M059J (cell line): ENCODE data around the gene ACSS1. TPM values are rescaled to one million over a fixed set of nuclear protein-coding genes. Genes with fewer than 3 reads are reported as not detected.

Experiments used
- DNase-seq: peaks from one replicate; pipeline ENCODE4 v3.0.0-alpha.2; 2012; ENCODE audit warnings: low read depth
- total RNA-seq: library from RNA; depleted of rRNA; stranded (reverse); fragments of >200 nt; shearing (Covaris generic); gene quantifications from 2 replicates; pipeline ENCODE4 v1.2.3, GENCODE V29; 2014

Gene ACSS1
- total RNA-seq, 1 experiment from 2014 or later: 0.32 TPM

GRCh38 chr20:25031241-25031640, 26.7 kb downstream of the ACSS1 start:
- no peak for DNase-seq

DNA sequence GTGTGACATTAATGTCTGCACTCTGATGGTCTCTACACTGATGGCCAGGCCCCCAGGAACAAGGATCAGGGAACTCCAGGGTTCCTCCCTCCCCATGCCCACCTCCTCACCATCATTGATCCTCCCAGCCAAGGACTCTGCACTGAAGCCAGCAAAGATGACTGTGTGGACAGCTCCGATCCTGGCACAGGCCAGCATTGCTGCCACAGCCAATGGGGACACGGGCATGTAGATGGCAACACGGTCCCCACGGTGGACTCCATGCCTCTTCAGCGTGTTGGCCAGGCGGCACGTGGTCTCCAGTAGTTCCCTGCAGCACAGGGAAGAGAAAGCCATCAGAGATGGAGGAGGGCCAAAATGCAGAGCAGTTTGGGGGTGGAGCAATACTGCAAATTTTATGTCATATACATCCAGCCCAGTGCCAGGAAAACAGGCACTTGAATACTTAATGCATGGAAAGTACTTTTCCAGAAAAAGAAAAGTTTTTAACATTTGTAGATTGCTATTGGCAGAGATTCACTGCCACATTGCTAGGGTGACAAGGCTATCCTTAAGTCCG, 27.2 kb downstream of the ACSS1 start:
- no peak for DNase-seq

- no peak for DNase-seq
Observed at GRCh38 chr20:25030007-25030648, 27.8 kb downstream of the ACSS1 start.

GRCh38 chr20:25025986-25026605, 31.8 kb downstream of the ACSS1 start:
- no peak for DNase-seq

- DNase-seq: no peak
Observed at GRCh38 chr20:25025091-25025861, 32.7 kb downstream of the ACSS1 start.

- DNase-seq: no peak
Observed at GRCh38 chr20:25024171-25024570, 33.8 kb downstream of the ACSS1 start.

DNA sequence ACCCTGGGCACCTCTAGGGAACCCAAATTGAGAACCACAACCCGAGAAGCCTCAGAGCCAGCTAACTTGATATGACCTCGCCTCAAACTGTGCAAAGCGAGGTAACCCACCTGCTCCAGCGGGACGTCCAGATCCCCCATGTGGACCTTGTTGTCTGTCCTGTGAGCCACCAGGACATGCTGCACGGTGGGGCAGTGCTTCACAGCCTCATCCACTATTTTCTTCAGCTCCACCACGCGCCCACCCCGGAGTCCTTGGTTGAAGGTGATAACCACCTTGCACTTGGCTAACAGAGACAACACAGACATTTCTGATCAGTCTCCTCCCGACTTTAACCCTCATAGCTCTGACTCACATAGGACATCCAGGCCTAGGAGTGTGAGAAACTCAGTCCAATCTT, 34.6 kb downstream of the ACSS1 start:
- no peak for DNase-seq

DNA sequence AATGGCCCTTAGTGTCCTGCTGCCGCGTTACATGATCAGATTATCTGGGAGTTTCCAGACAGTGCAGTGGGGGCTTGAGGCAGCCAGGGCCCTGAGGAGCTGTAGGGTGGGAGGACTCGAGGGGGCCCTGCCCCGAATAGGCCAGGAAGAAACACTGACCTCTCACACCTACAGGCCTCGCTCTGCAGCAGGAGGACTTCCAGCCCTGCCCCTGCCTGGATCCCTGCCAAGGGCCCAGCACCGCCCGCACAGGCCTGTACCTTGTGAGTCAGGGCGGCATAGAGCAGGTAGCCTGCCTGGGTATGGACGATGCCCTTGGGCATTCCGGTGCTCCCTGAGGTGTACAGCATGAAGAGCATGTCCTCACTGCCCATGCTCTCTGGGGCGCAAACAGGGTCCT, 35.3 kb downstream of the ACSS1 start:
- DNase-seq: no peak

DNA sequence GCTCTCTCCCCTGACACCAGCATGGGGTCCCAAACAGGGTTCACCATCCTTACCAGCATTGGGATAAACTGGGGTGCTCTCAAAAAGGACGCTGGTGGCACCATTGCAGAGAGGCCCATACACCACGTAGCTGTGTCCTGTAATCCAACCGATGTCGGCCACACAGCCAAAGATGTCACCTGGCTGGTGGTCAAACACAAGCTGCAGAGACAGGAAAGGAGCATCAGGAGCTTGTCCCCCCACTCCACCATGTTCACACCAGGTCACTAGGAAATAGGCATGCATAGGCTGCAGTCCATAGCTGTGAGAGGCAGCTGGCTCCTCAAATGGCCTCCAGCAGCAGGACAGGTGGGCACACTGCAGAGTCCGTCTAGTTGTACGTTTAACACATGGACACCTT, 36.6 kb downstream of the ACSS1 start:
- no peak for DNase-seq

DNA sequence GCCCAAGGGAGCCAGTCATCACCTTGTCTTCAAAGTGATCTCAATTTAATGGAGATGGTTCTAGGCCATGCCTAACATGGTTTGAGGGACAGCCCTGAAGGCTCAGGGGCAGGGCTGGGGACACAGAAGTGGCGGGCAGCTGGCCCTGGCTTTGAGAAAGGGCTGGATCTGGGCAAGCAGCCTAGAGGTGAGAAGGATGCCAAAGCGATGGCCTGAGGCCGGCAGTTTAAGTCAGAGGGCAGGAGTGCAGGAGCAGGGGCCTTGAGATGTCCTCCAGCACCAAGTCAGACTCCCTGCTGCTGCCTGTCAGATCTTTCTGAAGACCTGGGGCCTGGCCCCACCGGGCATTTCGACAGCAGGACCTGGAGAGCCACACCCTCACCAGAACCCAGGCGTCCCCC, 37.0 kb downstream of the ACSS1 start:
- DNase-seq: no peak

DNA sequence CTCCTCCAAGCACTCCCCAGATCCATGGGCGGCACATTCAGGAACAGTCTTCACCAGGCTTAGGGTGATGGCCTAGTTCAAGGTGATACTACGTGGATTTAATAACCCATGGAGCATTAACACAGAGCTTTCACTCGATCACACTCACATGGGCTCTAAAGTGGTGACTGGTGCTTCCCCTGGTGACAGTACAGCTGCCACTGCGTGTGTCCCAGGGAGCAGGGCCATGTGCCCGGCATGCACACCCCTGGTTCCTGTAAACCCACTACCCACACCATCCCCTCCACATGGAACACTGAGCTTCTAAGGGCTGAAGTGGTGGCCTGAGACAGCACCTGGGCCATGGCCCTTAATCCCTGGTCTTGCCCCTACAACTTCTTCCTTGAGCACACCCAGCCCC, 37.6 kb downstream of the ACSS1 start:
- no peak for DNase-seq

DNA sequence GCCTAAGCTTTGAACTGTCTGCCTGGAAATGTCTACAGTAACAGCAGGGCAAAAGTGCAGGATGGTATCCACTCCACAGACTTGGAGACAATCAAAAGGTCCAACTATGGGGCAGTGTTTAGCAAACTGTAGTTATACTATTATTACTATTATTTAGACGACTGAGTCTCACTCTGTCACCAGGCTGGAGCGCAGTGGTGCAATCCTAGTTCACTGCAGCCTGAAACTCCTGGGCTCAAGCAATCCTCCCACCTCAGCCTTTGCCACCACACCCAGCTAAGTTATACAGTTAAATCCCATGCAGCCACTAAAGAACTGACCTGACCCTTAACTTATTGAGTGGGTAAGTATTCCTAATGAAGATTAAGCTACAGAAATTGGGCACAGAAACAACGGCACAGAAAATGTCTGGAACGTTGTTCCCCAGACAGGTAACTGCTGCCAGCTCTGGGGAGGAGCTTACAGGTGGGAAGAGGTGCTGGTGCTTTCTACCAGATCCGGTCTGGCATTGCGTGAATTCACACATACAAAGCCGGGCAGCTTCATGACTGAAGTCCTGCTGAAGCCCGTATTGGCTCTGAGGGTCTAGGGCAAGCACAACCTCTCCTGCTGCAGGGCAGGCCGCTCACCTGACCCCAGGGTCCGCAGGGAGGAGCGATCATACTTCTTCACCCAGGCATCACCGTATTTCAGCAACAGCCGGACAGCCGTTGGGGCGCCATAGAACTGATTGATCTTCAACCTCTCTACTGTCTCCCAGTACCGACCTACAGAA, 38.4 kb downstream of the ACSS1 start:
- no peak for DNase-seq

GRCh38 chr20:25018841-25019240, 39.1 kb downstream of the ACSS1 start:
- no peak for DNase-seq

DNA sequence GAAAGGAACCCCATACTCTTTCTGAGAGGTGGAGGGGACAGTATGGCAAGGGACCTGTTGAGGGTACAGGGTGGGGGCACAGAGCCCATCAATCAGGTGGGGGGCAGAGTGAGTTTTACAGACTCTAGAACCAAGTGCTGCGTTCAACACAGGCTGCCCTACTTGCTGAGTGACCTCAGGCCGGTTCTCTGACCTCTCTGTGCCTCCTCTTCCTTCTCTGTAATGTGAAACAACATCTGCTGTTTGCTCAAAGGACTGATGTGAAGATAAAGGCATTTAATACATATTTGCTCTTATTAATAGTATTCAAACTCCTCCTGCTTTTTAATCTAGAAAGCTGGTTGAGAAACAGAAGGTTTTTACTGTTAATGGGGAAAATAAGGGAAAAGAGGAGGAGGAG, 39.5 kb downstream of the ACSS1 start:
- DNase-seq: no peak

DNA sequence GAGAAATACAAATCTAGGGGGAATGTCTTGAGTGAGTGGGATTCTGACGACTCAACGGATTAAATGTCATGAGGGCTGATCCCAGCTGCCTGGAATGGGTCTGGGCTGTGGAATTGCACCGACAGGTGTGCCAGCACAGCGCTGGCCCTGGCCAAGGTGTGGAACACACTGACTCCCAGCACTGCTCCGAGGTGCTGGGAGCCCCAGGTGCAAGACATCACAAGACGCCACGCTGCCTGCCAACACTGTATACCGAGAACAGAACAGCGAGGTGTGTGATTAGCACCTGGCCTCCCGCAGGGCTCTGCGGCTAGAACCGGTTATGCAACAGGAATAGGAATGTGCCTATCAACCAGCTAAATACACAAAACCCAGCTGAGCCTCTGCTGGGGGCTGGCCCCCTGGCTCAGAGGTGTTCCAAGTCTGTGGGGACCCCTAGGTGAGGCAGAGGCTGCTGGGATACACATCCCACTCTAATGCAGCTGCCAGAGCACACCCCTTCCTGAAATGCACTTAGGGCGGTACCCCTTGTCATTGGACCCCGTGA, 40.6 kb downstream of the ACSS1 start:
- DNase-seq: no peak

- no peak for DNase-seq
Observed at GRCh38 chr20:25016471-25016870, 41.5 kb downstream of the ACSS1 start.

GRCh38 chr20:25015986-25016385, 42.0 kb downstream of the ACSS1 start:
- DNase-seq: no peak

GRCh38 chr20:25014816-25015215, 43.1 kb downstream of the ACSS1 start:
- no peak for DNase-seq

DNA sequence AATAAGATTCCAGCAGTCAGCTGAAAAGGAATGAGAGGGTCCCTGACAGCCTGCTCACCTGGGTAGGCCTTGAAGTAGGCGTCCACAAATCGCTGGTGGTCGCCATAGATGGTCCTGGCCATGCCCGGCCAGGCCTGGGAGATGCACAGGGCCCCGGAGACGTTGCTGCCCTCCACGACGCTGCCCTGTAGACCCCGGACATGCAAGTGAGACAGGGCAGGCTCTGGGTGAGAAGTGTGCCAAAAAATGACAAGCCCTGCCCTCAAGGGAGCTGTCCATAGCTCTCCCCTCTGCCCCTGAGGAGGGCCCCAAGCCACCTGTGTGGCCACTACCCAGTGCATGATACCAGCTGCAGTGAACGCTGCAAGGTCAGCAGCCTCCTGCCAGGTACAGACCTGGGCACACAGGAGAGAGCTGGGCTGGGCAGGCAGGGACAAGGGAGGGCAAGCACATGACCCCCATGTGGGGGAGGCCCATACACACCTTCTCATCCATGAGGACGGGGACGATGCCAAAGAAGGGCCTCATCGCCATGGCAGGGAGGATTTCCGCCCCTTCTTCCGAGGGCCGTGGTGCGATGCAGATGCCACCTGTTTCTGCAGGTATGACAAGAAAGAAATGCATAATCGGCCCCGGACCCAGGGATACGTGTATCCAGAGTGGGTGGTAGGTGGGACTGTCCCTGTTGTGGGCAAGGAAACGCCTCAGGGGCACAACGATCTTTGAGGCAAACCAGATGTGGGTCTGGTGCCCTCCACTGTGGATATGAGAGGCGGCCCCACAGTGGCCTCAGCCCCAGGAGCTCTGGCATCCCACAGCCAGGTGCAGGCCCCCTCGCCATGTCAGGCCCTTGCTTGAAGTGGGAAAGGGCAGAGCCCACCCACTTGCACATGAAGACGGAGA, 44.2 kb downstream of the ACSS1 start:
- no peak for DNase-seq

GRCh38 chr20:25012616-25013189, 45.2 kb downstream of the ACSS1 start:
- no peak for DNase-seq
